Subcutaneous adipose tissue (tissue), 4 donors: Measurements from ENCODE around the gene CARNS1. TPM values are rescaled to one million over a fixed set of nuclear protein-coding genes. Genes with fewer than 3 reads are reported as not detected.

Source experiments
- CTCF ChIP-seq: fragments of 450-650 bp; IDR thresholded peaks from one replicate; pipeline ENCODE4 v1.5.1; 2016; ENCODE audit warnings: low read depth, mild to moderate bottlenecking, control low read depth, antibody characterized with exemption, moderate library complexity
- total RNA-seq, 4 donors: library from RNA; depleted of rRNA; stranded (reverse); fragments of >200 nt; gene quantifications; one replicate each; pipeline ENCODE4 v1.1.0, GENCODE V29; 2016

CARNS1 gene
- total RNA-seq, 4 donors from 2014 or later = 0.17 to 0.38 (median 0.22) TPM; not detected in 1

GRCh38 chr11:67450796-67451657 lies 35.5 kb downstream of the CARNS1 start:
- no peak for TF ChIP-seq CTCF

- TF ChIP-seq CTCF = no peak
These were observed 36.1 kb downstream of the CARNS1 start for GRCh38 chr11:67451658-67451976.

- no peak for TF ChIP-seq CTCF
These were observed 36.9 kb downstream of the CARNS1 start, which contains the start of gene GPR152 for GRCh38 chr11:67452141-67452952. GPR152 (minus strand) TSS chr11:67452729; CDS start chr11:67452724, 5 bp downstream.

GRCh38 chr11:67453816-67454732 lies 38.6 kb downstream of the CARNS1 start:
- TF ChIP-seq CTCF = no peak

- no peak for TF ChIP-seq CTCF
These were observed 39.6 kb downstream of the CARNS1 start, which contains the start of gene CABP4 for GRCh38 chr11:67455054-67455453. CABP4 (plus strand) TSS chr11:67455354; CDS start chr11:67455424, 70 bp downstream.

GRCh38 chr11:67456068-67456705 lies 40.7 kb downstream of the CARNS1 start:
- no peak for TF ChIP-seq CTCF
